ENCODE measurements around the gene AFAP1. TPM values are rescaled to one million over a fixed set of nuclear protein-coding genes. Genes with fewer than 3 reads are reported as not detected.

AFAP1 gene
- polyA plus RNA-seq, 3 donors, result not detected

GRCh38 chr4:7733801-7734650 is 205.6 kb downstream of the AFAP1 start:
- Mint-ChIP-seq H3K36me3 (no peaks in the 10 kb centered on the region), H3K27me3 (ENCODE audit: low read depth in 3 of 3) (peaks cover 8 to 17% (median 9%) of the 10 kb centered on the region in 3 donors), H3K27ac (no peak overlapping the region), H3K4me1 (no peaks in the 10 kb centered on the region), H3K4me3 (no peak overlapping the region), H3K9me3 (peaks cover 0 to 7% (median 6%) of the 10 kb centered on the region in 7 donors)
- Histone ChIP-seq H3K79me2 (ENCODE audit: insufficient read depth, low read length) (no peaks in the 10 kb centered on the region), H2AFZ (ENCODE audit: insufficient read depth, low read depth, low read length, poor library complexity, severe bottlenecking) (no peak overlapping the region), H3K4me2 (replicated peaks; ENCODE audit: extremely low read depth, low read length, poor library complexity, severe bottlenecking) (no peak overlapping the region), H3K9me3 (replicated peaks in 1 of 2; ENCODE audit: control insufficient read depth in 1 of 2, insufficient read depth in 1 of 2, low read length in 2 of 2) (peaks cover 0 to 8% of the 10 kb centered on the region in 2 donors), H3K4me3 (replicated peaks in 1 of 3; ENCODE audit: low read depth in 2 of 3, low read length in 3 of 3) (no peak overlapping the region), H3K27ac (ENCODE audit: low read depth in 1 of 2, low read length in 2 of 2) (no peak overlapping the region), H3K36me3 (replicated peaks in 1 of 2; ENCODE audit: control insufficient read depth in 1 of 2, insufficient read depth in 2 of 2, low read length in 2 of 2) (no peaks in the 10 kb centered on the region), H3K9ac (ENCODE audit: insufficient read depth, low read length, poor library complexity, severe bottlenecking) (no peak overlapping the region), H4K20me1 (ENCODE audit: insufficient read depth, low read length) (no peaks in the 10 kb centered on the region), H3K4me1 (ENCODE audit: control insufficient read depth in 1 of 2, insufficient read depth in 2 of 2, low read length in 2 of 2) (no peaks in the 10 kb centered on the region), H3K27me3 (ENCODE audit: control insufficient read depth in 2 of 2, insufficient read depth in 2 of 2, low read length in 2 of 2) (no peaks in the 10 kb centered on the region)
- no peak for DNase-seq
- 74% methylated on average over 16 of the region's 26 CpGs for WGBS (ENCODE audit: insufficient coverage)
- intact Hi-C loops (cut with micrococcal nuclease), result no loop called here
- TF ChIP-seq, protein P1, sequence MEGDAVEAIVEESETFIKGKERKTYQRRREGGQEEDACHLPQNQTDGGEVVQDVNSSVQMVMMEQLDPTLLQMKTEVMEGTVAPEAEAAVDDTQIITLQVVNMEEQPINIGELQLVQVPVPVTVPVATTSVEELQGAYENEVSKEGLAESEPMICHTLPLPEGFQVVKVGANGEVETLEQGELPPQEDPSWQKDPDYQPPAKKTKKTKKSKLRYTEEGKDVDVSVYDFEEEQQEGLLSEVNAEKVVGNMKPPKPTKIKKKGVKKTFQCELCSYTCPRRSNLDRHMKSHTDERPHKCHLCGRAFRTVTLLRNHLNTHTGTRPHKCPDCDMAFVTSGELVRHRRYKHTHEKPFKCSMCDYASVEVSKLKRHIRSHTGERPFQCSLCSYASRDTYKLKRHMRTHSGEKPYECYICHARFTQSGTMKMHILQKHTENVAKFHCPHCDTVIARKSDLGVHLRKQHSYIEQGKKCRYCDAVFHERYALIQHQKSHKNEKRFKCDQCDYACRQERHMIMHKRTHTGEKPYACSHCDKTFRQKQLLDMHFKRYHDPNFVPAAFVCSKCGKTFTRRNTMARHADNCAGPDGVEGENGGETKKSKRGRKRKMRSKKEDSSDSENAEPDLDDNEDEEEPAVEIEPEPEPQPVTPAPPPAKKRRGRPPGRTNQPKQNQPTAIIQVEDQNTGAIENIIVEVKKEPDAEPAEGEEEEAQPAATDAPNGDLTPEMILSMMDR (IDR thresholded peaks at IDR 0.05), result no peak

GRCh38 chr4:7733201-7733600 is 206.5 kb downstream of the AFAP1 start:
- DNase-seq, result no peak
- Histone ChIP-seq H3K36me3 (replicated peaks in 1 of 2; ENCODE audit: control insufficient read depth in 1 of 2, insufficient read depth in 2 of 2, low read length in 2 of 2) (no peaks in the 10 kb centered on the region), H3K4me3 (replicated peaks in 1 of 3; ENCODE audit: low read depth in 2 of 3, low read length in 3 of 3) (no peak overlapping the region), H3K9me3 (replicated peaks in 1 of 2; ENCODE audit: control insufficient read depth in 1 of 2, insufficient read depth in 1 of 2, low read length in 2 of 2) (peaks cover 0 to 8% of the 10 kb centered on the region in 2 donors), H3K4me1 (ENCODE audit: control insufficient read depth in 1 of 2, insufficient read depth in 2 of 2, low read length in 2 of 2) (no peaks in the 10 kb centered on the region), H4K20me1 (ENCODE audit: insufficient read depth, low read length) (no peaks in the 10 kb centered on the region), H3K27me3 (ENCODE audit: control insufficient read depth in 2 of 2, insufficient read depth in 2 of 2, low read length in 2 of 2) (no peaks in the 10 kb centered on the region), H3K9ac (ENCODE audit: insufficient read depth, low read length, poor library complexity, severe bottlenecking) (no peak overlapping the region), H3K4me2 (replicated peaks; ENCODE audit: extremely low read depth, low read length, poor library complexity, severe bottlenecking) (no peak overlapping the region), H2AFZ (ENCODE audit: insufficient read depth, low read depth, low read length, poor library complexity, severe bottlenecking) (no peak overlapping the region), H3K27ac (ENCODE audit: low read depth in 1 of 2, low read length in 2 of 2) (no peak overlapping the region), H3K79me2 (ENCODE audit: insufficient read depth, low read length) (no peaks in the 10 kb centered on the region)
- Mint-ChIP-seq H3K4me3 (no peak overlapping the region), H3K36me3 (no peaks in the 10 kb centered on the region), H3K9me3 (peaks cover 0 to 7% (median 3%) of the 10 kb centered on the region in 7 donors), H3K4me1 (no peaks in the 10 kb centered on the region), H3K27ac (no peak overlapping the region), H3K27me3 (ENCODE audit: low read depth in 3 of 3) (peaks cover 8 to 17% (median 9%) of the 10 kb centered on the region in 3 donors)
- TF ChIP-seq, protein P1 (IDR thresholded peaks at IDR 0.05), result no peak
- WGBS (ENCODE audit: insufficient coverage), result 96% methylated on average over 15 of the region's 17 CpGs
- intact Hi-C loops (cut with micrococcal nuclease), result no loop called here
